KOPT-K1 (cell line): Measurements from ENCODE around the gene LRRC8C.
"Not testable (repeated sequence)": the region's sequence is repeated elsewhere in the genome, so short reads cannot be mapped to it uniquely, and the experiment has no call there.

Experiments used
- H3K27ac ChIP-seq: fragments of 200-600 bp; sonication (generic); 2 replicates; pipeline ENCODE4 v1.5.1; 2016; ENCODE audit warnings: antibody characterized with exemption, mild to moderate bottlenecking, low read depth, low read length; ENCODE audit not compliant: poor library complexity, severe bottlenecking
- H3K36me3 ChIP-seq: fragments of 200-600 bp; sonication (generic); 2 replicates; pipeline ENCODE4 v1.5.1; 2017; ENCODE audit warnings: antibody characterized with exemption, mild to moderate bottlenecking, low read length, moderate library complexity; ENCODE audit not compliant: insufficient read depth
- H3K9me3 ChIP-seq: fragments of 200-600 bp; sonication (generic); 2 replicates; pipeline ENCODE4 v1.5.1; 2017; ENCODE audit warnings: antibody characterized with exemption, low read length, mild to moderate bottlenecking; ENCODE audit not compliant: insufficient read depth, poor library complexity, severe bottlenecking

LRRC8C gene

DNA sequence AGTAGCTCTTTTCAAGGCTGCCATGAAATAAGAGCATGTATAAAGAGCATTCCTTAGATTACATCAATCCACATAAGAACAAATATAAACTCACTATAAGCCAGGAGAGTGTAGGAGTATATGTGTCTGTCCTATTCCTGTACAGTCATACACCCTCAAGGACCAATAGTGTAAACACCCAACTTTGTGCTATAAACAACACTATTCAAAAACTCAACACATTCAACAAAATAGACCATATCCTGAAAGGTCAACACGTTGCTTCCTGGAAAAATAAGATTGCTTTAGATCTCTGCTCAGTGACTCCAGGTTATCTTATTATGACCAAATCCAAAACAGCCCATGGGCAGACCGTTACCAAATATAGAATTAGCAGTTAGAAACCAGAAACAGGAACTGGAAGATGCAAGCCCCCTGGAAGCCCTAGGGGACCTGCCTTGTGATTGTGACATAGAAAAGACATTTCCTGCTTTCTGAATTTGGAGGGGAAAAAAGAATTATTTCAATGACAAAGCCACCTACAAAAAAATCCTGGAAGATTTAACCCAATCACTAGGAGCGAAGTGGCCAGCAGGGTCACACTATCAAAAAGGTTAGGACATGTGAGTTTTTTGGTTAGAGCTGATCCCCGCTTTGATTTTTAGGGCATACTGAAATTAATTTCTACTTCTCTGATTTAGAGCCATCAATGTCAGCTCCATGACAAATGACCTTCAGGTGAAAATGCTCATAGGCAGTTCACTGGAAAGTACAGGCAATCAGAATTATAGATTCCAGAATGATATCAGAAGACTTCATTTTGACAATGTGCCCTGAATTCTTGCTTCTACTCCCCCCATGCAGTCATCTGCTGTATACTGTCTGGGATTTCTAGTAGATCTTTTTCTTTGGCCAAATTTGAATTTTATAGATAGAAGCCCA, 59.9 kb downstream of the LRRC8C start:
- H3K9me3 ChIP-seq, result no peaks in the 10 kb centered on the region
- no peaks in the 10 kb centered on the region for H3K36me3 ChIP-seq
- H3K27ac ChIP-seq, result no peak overlapping the region

- no peak overlapping the region for H3K27ac ChIP-seq
- H3K36me3 ChIP-seq, result no peaks in the 10 kb centered on the region
- H3K9me3 ChIP-seq, result no peaks in the 10 kb centered on the region
Measured at GRCh38 chr1:89695847-89696246, 62.9 kb downstream of the LRRC8C start.

DNA sequence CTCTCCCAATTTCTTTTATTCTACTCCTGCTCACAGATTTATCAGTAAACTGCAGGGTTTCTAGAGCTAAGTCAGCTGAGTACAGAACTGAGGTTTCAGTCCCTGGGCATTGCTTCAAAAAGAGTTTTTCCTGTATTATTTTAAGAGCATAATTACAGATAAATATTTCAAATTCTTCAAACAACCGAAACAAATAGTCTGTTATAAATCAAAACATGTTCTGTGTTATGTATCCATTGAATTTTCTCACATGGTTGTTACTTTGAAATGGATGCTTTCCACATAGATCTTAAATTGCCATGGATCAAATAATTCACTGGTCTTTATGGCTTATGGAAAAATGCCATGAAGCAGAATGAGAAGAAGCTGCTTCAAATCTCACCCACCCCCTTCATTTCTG, 64.5 kb downstream of the LRRC8C start:
- H3K36me3 ChIP-seq, result no peaks in the 10 kb centered on the region
- no peak overlapping the region for H3K27ac ChIP-seq
- H3K9me3 ChIP-seq, result no peaks in the 10 kb centered on the region

DNA sequence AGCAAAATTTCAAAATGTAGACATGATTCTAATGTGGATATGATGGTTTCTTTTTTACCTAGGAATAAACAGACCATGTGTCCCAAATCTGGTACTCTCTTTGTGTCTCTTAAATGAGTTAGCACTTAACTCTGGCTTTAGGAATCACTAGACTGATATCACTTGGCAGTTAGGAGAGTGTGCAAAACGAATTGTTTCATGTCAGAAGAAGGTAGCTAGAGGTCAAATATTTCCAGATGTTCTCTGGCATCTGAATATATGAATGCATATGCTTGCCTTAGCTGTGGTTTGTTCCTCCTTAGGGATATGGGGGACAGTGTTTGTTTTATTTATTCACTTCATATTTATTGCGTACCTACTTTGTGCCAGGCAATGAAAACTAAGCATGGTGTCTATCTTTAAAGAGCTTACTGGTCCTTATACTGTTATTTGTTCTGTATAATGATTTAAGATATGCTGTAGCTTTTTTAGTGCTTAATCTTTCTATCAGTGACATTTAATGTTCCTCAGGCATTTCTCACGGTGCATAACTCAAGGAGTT, 65.2 kb downstream of the LRRC8C start:
- Histone ChIP-seq H3K9me3 (no peaks in the 10 kb centered on the region), H3K27ac (no peak overlapping the region), H3K36me3 (no peaks in the 10 kb centered on the region)

DNA sequence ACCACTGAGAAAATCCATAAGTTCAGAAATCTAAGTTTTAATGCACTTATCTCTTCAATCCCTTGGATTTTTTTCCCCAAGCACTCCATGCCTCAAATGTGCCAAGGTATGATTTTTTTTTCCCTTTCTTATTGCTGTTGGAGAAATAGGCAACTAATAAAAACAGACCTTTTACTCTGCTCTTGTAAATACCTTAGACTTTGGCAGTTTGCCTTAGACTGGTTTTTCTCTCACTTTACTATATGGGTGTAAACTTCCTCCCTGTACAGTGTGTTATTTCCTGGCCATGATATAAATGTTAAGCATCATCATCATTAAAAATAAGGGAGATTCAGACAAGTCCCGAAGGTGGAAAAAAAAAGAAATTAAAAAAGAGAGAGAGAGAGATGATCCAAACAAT, 65.7 kb downstream of the LRRC8C start:
- no peaks in the 10 kb centered on the region for H3K36me3 ChIP-seq
- no peaks in the 10 kb centered on the region for H3K9me3 ChIP-seq
- H3K27ac ChIP-seq, result no peak overlapping the region

DNA sequence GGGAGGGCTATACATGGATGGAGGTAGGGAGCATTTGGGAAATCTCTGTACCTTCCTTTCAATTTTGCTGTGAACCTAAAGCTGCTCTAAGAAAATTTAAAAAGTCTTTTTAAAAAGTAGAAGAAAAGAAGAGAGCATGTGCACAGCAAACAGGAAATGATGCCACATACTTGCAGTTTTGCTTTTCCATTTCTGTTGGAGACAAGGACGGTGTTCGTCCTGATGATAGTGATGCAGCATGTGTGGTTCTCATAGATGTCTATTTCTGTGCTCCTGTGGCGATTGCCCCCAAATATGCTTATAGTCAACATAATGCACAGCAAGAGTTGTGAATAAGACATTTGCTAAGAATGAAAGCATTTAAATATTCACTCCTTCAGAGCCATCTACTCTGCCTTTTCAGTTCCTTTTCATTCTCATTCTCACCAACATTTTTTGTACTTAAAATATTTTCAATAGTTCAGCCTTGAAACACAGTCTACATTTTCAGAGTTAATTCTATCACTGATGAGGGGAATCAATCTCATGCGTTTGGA, 66.6 kb downstream of the LRRC8C start:
- Histone ChIP-seq H3K27ac (no peak overlapping the region), H3K9me3 (no peaks in the 10 kb centered on the region), H3K36me3 (no peaks in the 10 kb centered on the region)

DNA sequence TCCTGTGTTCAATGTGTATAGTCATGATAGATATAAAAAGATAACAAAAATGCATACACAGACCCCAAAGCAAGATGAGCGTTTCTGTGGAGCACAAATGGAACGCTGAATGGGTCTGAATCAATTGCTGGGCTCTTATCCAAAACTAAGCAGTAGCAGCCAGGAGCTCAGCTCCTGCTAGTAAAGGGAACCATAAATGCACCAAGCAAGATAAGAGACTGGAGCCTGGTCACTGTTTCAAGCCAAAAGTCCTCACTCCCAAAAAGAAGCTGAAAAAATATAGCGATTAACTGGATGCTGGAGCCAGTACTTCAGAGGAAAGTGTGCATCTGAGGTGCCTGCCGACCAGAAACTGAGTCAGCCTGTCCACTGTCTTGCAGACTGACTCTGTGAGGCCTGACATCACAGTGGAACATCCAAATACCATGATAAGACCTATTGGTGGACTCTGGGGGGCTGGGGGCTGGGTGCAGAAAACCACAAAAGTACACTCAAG, 68.9 kb downstream of the LRRC8C start:
- Histone ChIP-seq H3K9me3 (no peaks in the 10 kb centered on the region), H3K36me3 (no peaks in the 10 kb centered on the region), H3K27ac (no peak overlapping the region)

GRCh38 chr1:89702520-89703045, 69.7 kb downstream of the LRRC8C start:
- Histone ChIP-seq H3K27ac (no peak overlapping the region), H3K36me3 (no peaks in the 10 kb centered on the region), H3K9me3 (no peaks in the 10 kb centered on the region)

DNA sequence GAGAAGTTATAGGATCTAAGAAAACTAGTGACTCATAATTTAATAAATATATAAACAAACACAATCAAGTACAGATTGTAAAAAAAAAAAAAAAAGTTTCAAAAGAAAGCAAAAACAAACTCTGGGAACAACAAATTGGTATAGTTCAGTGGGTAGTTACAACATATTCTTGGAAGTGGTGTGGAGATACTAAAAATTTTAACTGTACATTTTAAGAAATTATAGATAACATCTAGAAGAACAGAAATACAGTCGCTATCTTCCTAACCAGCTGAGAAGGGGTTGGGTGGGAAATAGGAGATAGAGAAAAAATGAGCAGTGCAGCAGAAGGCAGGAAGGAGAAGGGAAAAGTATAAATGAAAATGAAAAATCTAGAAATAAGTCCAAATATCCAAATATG, 70.5 kb downstream of the LRRC8C start:
- no peak overlapping the region for H3K27ac ChIP-seq
- no peaks in the 10 kb centered on the region for H3K36me3 ChIP-seq
- H3K9me3 ChIP-seq, result no peaks in the 10 kb centered on the region

GRCh38 chr1:89704014-89704413, 71.1 kb downstream of the LRRC8C start:
- Histone ChIP-seq H3K36me3 (no peaks in the 10 kb centered on the region), H3K27ac (no peak overlapping the region)

DNA sequence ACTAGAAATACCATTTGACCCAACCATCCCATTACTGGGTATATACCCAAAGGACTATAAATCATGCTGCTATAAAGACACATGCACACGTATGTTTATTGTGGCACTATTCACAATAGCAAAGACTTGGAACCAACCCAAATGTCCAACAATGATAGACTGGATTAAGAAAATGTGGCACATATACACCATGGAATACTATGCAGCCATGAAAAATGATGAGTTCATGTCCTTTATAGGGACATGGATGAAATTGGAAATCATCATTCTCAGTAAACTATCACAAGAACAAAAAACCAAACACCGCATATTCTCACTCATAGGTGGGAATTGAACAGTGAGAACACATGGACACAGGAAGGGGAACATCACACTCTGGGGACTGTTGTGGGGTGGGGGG, 72.0 kb downstream of the LRRC8C start:
- not testable (repeated sequence) for H3K36me3 ChIP-seq, H3K27ac ChIP-seq, H3K9me3 ChIP-seq

More at GRCh38 chr1:89704014-89704413, 71.1 kb downstream of the LRRC8C start:
- no peaks in the 10 kb centered on the region for H3K9me3 ChIP-seq

DNA sequence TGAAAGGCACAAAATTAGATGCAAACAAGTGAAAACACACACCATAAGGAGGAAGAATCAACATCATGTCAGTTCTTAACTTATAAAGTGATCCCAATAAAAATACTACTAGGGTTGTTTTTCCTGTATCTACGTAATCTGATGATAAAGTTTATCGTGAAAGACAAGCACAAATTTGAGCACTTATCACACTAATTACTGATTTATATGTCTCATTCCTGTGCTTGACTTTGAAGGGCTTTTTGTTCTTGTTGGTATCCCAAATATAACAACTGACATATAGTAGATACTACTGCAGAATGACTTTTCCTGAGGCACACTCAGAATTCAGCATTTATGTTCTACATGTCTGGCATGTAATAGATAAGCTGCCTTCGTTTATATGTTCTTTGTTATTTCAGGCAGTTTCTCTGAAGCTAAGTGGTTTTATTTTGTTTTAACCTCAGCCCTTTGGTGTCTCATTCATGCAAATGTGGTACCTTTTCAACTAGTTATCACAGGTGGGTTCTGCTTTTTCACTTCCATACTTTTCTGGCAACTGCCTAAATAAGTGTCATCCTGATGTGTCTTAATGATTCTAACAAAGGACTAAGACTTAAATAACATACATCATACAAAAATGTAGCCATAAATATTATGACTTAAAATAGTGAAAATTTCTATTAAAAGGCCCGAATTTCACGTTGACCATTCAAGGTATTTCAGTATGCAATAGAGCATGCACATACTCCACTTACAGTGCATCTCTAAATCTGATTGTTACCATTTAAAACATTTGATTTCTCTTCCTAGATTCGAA, 73.2 kb downstream of the LRRC8C start:
- H3K27ac ChIP-seq, result no peak overlapping the region

GRCh38 chr1:89706700-89707012, 73.7 kb downstream of the LRRC8C start:
- Histone ChIP-seq H3K9me3 (no peaks in the 10 kb centered on the region), H3K27ac (no peak overlapping the region), H3K36me3 (no peaks in the 10 kb centered on the region)

More for the DNA sequence above, 73.2 kb downstream of the LRRC8C start:
- H3K36me3 ChIP-seq, result no peaks in the 10 kb centered on the region
- H3K9me3 ChIP-seq, result no peaks in the 10 kb centered on the region

GRCh38 chr1:89708751-89709375, 75.9 kb downstream of the LRRC8C start:
- Histone ChIP-seq H3K9me3 (no peaks in the 10 kb centered on the region), H3K36me3 (0 out of 2 replicates have a peak, but pooled peaks cover 7% of the 10 kb centered on the region), H3K27ac (no peak overlapping the region)
